GM18526 (cell line): ENCODE data around the gene IFIT3.
A peak's percentile ranks its signal among the peaks of the same experiment; 100 is the strongest.

Experiments
- POLR2A ChIP-seq: IDR thresholded peaks from 3 replicates; pipeline ENCODE4 v1.6.1; 2011; ENCODE audit not compliant: insufficient read length; ENCODE audit errors: extremely low read depth

The IFIT3 gene, protein sequence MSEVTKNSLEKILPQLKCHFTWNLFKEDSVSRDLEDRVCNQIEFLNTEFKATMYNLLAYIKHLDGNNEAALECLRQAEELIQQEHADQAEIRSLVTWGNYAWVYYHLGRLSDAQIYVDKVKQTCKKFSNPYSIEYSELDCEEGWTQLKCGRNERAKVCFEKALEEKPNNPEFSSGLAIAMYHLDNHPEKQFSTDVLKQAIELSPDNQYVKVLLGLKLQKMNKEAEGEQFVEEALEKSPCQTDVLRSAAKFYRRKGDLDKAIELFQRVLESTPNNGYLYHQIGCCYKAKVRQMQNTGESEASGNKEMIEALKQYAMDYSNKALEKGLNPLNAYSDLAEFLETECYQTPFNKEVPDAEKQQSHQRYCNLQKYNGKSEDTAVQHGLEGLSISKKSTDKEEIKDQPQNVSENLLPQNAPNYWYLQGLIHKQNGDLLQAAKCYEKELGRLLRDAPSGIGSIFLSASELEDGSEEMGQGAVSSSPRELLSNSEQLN

DNA sequence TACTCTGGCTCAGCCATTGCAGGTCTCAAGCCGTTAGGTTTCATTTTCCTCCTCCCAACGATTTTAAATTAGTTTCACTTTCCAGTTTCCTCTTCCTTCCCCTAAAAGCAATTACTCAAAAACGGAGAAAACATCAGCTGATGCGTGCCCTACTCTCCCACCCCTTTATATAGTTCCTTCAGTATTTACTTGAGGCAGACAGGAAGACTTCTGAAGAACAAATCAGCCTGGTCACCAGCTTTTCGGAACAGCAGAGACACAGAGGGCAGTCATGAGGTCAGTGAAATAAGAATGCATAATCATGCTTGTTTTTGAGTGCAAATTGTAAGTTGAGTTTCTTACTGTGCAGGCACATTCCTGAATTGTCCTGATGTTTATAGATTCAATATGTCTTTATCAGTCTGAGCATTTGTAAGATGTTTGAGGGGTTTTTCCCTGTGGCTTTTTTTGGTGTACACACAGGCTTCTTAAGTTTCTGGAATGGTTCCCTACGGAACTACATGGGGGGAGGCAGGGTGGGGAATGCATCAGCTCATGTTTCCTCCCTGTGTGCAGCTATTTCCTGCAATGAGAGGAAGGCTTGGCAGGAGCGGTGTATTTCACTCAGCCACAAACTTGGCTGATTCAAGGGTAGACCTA lies at the start of gene IFIT3:
IFIT3 (plus strand) TSS at position 195 of the 639 bp plus-strand sequence; CDS start at position 272, 77 bp downstream.
- TF ChIP-seq POLR2A = peak; percentile 69

GRCh38 chr10:89278034-89278535 lies 49.7 kb upstream of the IFIT3 start:
- TF ChIP-seq POLR2A = no peak

GRCh38 chr10:89278900-89279392 lies 48.9 kb upstream of the IFIT3 start:
- no peak for TF ChIP-seq POLR2A

GRCh38 chr10:89279421-89279869 lies 48.4 kb upstream of the IFIT3 start:
- no peak for TF ChIP-seq POLR2A

DNA sequence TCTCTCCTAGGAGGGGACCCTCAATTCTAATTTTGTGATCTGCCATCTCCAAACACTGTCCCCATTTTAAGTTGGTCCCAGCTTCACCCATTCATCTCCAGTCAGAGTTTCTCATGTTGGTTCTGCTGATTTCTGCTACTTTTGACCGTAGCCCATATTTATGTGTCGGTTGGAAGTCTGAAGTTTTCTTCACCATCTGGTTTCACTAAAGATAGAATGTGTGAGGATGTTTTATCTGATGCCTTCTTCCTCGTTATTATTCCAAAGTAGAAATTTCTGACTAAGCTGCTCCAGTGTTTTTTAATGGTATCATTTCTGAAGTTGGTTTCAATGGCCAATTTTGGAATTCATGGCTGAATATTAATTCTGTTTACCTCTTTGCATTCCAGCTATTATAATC lies 47.3 kb upstream of the IFIT3 start:
- TF ChIP-seq POLR2A = no peak

DNA sequence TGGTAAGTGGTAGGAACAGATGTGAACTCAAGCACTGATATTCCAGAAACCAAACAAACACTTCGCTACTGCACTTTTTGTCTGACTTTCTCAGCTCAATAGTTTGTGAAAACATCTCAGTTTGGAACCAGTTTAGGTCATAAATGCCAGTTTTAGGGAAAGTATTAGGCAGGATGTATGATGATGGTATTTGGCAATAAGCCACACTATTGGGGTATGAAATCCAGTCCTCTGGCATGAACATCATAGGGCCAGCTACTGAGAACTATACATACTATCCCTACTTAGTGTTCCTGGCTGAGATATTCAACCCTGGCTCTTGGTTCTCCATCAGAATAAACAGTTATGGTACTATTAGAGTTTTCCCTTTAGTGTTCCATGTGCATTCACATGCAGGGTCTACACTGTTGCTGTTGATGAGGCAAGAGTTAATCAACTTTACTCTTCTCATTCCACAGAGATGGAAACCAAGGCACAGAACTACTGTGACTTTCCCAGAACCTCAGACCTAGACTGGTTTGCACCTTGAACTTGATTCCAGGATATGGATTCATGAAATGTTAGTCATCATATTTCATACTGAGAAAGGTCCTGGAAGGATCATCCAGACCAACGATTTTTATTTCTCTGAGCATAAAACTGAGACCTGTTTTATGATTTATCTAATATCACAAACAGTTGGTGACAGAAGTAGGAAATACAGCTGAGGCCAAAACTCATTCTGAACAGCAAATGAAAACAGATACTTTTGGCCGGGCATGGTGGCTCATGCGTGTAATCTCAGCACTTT lies 46.0 kb upstream of the IFIT3 start:
- TF ChIP-seq POLR2A = no peak

DNA sequence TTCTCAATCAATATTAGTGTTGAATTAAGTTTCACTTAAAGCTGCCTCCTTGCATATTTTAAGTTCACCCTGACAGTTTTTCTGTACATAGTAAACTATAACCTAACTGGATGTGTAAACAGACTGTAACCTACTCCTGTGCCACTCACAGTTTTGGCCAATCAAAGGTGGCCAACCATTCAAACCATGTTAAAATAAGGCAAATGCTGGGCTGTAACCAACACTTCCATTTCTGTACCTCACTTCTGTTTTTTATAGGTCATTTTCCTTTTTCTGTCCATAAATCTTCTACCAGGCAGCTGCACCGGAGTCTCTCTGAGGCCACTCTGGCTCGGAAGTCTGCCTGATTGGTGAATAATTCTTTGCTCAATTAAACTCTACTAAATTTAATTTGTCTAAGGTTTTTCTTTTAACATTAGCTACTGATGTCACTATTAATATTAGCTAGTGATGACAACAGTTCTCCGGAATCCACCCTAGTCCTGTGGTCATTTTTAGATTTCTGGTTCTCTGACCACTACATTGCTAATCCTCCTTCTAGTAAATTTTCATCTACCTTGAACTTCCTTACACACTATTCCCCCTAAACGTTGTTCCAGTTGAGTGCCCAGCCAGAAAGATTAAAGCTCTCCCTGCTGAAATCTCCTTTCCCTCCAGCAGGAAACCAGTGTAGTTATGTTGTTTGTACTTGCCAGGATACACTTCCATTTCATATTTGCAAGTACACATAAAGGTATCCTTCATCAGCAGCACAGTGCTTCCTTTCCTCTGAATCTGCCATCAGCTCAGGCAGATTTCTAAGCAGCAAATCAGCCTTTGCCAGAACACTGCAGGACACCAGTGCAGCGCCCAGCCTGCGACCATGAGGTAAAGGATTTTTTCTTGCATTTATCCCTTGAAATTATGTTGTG lies 44.5 kb upstream of the IFIT3 start:
- TF ChIP-seq POLR2A = no peak

DNA sequence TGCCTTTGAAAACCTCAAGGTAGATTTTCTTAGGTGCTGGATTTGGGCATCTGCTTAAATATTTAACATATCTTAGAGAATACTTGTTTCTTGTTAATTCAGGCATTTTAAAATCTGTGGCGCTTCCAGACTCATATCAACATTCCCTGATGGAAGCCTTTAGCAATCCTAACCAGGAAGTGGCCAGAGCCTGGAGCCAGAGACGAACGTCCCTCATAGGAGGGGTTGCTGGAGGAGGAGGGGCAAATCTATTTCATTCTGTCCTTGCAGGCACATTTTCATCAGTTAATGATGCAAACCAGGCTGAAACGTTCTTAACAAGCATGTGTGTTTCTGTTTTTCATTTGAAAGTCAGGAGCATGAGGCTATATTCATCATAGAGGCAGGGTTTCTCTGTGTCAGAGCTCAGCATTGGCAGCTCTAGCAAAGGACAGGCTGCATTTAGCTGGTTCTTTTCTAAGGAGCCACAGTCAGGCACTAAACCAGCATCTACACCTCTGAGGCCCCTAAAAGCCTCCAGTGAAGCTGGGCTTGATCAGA lies 43.8 kb upstream of the IFIT3 start:
- no peak for TF ChIP-seq POLR2A

GRCh38 chr10:89294721-89295239 lies 33.0 kb upstream of the IFIT3 start:
- no peak for TF ChIP-seq POLR2A

DNA sequence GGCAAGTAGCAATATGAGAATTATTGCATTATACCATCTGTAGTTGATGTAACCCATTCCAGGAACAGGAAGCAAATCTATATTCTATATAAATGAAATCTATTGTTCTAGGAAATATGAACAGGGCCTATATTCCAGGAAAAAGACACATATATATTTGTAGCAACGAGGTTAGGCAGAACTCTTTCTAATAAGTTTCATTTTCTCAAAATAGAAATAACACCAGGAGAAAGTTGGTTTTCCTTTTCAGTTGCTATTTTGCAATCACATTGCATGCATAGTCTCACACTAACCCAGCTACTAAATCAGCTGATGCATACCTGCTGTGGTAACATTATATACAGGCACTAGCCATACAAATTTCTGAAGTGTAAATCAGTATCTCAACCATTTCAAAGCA lies 32.2 kb upstream of the IFIT3 start:
- no peak for TF ChIP-seq POLR2A

GRCh38 chr10:89296220-89296648 lies 31.6 kb upstream of the IFIT3 start:
- TF ChIP-seq POLR2A = no peak

- TF ChIP-seq POLR2A = no peak
These were observed 30.4 kb upstream of the IFIT3 start for GRCh38 chr10:89297356-89297755.

GRCh38 chr10:89297791-89298190 lies 30.0 kb upstream of the IFIT3 start:
- TF ChIP-seq POLR2A = no peak

DNA sequence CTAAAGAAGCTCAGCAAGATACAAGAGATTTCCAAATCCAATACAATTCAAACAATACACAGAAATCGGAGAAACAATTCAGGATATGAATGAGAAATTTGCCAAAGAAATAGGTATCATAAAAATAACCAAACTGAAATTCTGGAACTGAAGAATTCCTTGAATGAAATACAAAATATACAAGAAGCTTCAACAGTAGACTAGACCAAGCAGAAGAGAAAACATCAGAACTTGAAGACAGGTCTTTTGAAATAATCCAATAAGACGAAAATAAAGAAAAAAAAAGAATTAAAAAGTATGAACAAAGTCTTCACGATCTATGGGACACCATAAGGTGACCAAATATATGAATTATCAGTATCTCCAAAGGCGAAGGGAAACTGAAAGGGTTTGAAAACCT lies 28.8 kb upstream of the IFIT3 start:
- no peak for TF ChIP-seq POLR2A
